Breast epithelium (tissue), 4 donors: ENCODE measurements around the gene GLIPR1. TPM values are rescaled to one million over a fixed set of nuclear protein-coding genes. Genes with fewer than 3 reads are reported as not detected.

Experiments
- DNase-seq, 2 donors: peaks; one replicate each; pipeline ENCODE4 v3.0.0-alpha.2; 2019; ENCODE audit warnings: low spot score in 2 of 2
- H3K27ac ChIP-seq, 2 donors: fragments of 200-600 bp; sonication (generic) in 1 of 2; one replicate each; pipeline ENCODE4 v1.5.1; 2016 to 2019; ENCODE audit warnings: mild to moderate bottlenecking in 1 of 2
- H3K27me3 ChIP-seq, 2 donors: fragments of 200-600 bp; sonication (generic) in 1 of 2; one replicate each; pipeline versions ENCODE4 v1.5.1 to v1.6.0; 2017 to 2019; ENCODE audit warnings: control low read depth in 1 of 2, mild to moderate bottlenecking in 1 of 2
- H3K36me3 ChIP-seq: fragments of 200-600 bp; one replicate; pipeline ENCODE4 v1.5.1; 2019
- H3K4me1 ChIP-seq, 2 donors: fragments of 200-600 bp; sonication (generic); one replicate each; pipeline ENCODE4 v1.5.1; 2016 to 2019; ENCODE audit warnings: control low read depth in 1 of 2
- H3K4me3 ChIP-seq, 3 donors: fragments of 200-600 bp; sonication (generic); 1 replicate in 2 of 3; 2 replicates in 1 of 3; pipeline ENCODE4 v1.5.1; 2016 to 2019; ENCODE audit warnings: mild to moderate bottlenecking in 3 of 3, moderate library complexity in 2 of 3
- H3K9me3 ChIP-seq, 2 donors: fragments of 200-600 bp; sonication (generic) in 1 of 2; one replicate each; pipeline ENCODE4 v1.5.1; 2016 to 2019; ENCODE audit warnings: control low read depth in 1 of 2
- POLR2A ChIP-seq: fragments of 450-650 bp; IDR thresholded peaks from one replicate; pipeline ENCODE4 v1.6.1; 2016; ENCODE audit warnings: antibody characterized with exemption, mild to moderate bottlenecking, moderate library complexity
- POLR2AphosphoS5 ChIP-seq, 3 donors: sonication (generic); formaldehyde crosslinking; IDR thresholded peaks; one replicate each; pipeline ENCODE4 v1.6.1; 2017; ENCODE audit warnings: antibody characterized with exemption in 3 of 3
- intact Hi-C: fragments of 100-400 bp; cut with DNase I; formaldehyde crosslinking; loops from one replicate; pipeline ENCODE4 v1.15.1; 2023; ENCODE audit warnings: low total_unique reads
- total RNA-seq, 3 donors: library from RNA; depleted of rRNA; stranded (reverse); fragments of >200 nt; gene quantifications; one replicate each; pipeline ENCODE4 v1.1.0, GENCODE V29; 2016
- TF ChIP-seq, protein P1 (sequence below), 3 donors: fragments of 450-650 bp; IDR thresholded peaks; one replicate each; pipeline ENCODE4 v1.5.1; 2016 to 2017; ENCODE audit warnings: antibody characterized with exemption in 3 of 3, mild to moderate bottlenecking in 3 of 3, moderate library complexity in 3 of 3

The GLIPR1 gene
- total RNA-seq, 3 donors from 2014 or later: 12.1 to 23.0 (median 17.0) TPM

DNA sequence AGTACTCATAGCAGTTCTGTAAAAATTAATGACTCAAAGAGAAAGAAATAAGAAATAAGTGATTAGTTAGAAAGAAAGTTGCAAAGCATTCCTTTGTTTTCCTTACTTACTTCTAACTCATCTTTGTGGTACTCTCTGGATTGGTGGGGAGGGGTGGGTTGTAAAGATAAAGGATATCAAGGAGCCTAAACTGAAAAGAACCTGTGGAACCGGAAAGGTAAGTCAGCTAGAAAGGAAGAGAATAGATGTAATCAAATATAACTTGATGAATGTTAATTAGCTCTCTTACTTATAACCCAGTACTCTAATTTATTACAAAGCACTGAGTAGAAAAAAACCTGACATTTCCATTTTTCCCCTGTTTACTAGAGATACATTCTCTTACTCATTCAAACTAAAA, 68.3 kb downstream of the GLIPR1 start:
- Histone ChIP-seq H3K27me3 (no peaks in the 10 kb centered on the region), H3K9me3 (no peaks in the 10 kb centered on the region), H3K4me1 (peaks cover 0 to 3% of the 10 kb centered on the region in 2 donors), H3K4me3 (no peak overlapping the region), H3K27ac (no peak overlapping the region), H3K36me3 (no peaks in the 10 kb centered on the region)
- TF ChIP-seq, protein P1, sequence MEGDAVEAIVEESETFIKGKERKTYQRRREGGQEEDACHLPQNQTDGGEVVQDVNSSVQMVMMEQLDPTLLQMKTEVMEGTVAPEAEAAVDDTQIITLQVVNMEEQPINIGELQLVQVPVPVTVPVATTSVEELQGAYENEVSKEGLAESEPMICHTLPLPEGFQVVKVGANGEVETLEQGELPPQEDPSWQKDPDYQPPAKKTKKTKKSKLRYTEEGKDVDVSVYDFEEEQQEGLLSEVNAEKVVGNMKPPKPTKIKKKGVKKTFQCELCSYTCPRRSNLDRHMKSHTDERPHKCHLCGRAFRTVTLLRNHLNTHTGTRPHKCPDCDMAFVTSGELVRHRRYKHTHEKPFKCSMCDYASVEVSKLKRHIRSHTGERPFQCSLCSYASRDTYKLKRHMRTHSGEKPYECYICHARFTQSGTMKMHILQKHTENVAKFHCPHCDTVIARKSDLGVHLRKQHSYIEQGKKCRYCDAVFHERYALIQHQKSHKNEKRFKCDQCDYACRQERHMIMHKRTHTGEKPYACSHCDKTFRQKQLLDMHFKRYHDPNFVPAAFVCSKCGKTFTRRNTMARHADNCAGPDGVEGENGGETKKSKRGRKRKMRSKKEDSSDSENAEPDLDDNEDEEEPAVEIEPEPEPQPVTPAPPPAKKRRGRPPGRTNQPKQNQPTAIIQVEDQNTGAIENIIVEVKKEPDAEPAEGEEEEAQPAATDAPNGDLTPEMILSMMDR (IDR thresholded peaks at IDR 0.05): no peak
- no peak for TF ChIP-seq POLR2AphosphoS5 (IDR thresholded peaks at IDR 0.05)
- no peak for TF ChIP-seq POLR2A
- no peak for DNase-seq
- intact Hi-C loops: no loop called here

DNA sequence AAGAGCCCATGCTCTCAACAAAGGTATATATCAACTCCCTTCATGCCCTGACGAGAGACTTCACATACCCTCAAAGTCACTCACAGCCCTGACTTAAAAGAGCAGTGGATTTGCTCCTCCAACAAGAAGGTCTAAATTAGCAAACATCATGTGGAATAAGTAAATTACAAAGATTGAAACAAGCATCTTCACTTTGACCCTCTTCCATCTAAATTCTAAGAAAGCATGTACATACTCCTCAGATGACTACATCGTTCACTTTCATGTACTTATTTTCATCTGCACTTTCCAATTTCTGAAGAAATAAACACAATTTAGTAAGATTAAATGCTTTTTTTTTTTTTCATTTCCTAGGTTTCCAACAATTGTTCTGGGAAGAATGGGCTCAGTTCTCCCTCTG, 69.4 kb downstream of the GLIPR1 start:
- peaks cover 0 to 4% of the 10 kb centered on the region in 2 donors for H3K4me1 ChIP-seq
- H3K9me3 ChIP-seq: no peaks in the 10 kb centered on the region
- H3K4me3 ChIP-seq: no peak overlapping the region
- H3K36me3 ChIP-seq: no peaks in the 10 kb centered on the region
- no peak for DNase-seq
- H3K27ac ChIP-seq: no peak overlapping the region
- H3K27me3 ChIP-seq: no peaks in the 10 kb centered on the region
- TF ChIP-seq POLR2A: no peak
- no peak for TF ChIP-seq POLR2AphosphoS5 (IDR thresholded peaks at IDR 0.05)
- TF ChIP-seq, protein P1 (IDR thresholded peaks at IDR 0.05): no peak
- intact Hi-C loops: no loop called here

DNA sequence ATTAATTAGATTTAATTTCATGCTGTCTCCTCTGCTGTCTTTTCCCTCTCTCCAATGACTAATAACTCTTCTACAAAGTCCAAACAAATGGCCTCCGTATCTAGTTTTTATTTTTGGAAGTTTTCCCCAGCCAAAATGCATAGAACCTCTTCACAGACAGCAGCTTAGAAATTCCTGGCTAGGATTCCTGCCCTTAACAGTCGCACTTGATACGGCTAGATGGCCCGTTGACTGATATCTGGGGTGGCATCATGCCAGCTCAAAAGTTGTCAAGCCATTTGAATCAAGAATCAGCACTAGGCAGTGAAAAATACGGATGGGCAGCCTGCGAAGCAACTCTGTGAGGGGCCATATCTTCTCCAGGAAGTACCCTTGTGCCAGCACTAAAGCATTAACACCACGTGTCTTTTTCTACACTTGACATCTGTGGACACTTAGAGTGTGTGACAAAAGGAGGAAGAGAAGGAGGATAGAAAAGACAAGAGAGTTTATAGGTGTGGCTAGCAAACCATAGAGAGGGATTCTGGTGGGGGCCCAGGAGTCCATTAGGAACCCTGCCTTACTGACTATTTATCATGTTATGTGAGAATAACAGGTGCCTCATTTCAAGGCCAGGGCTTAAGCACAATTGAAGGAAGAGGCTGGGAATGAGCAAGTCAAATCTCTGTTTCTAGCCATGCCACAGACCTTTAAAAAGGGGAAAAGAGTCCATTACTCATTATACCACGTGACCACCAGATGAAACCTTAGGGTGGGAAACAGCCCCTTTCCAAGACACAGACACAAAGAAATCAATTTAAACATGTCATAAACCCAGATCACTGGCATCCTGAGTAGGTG, 70.1 kb downstream of the GLIPR1 start:
- Histone ChIP-seq H3K4me3 (no peak overlapping the region), H3K9me3 (no peaks in the 10 kb centered on the region), H3K4me1 (peaks cover 0 to 4% of the 10 kb centered on the region in 2 donors), H3K27ac (no peak overlapping the region), H3K36me3 (no peaks in the 10 kb centered on the region), H3K27me3 (no peaks in the 10 kb centered on the region)
- no peak for DNase-seq
- TF ChIP-seq POLR2AphosphoS5 (IDR thresholded peaks at IDR 0.05): no peak
- TF ChIP-seq POLR2A: no peak
- TF ChIP-seq, protein P1 (IDR thresholded peaks at IDR 0.05): no peak
- intact Hi-C loops: no loop called here

DNA sequence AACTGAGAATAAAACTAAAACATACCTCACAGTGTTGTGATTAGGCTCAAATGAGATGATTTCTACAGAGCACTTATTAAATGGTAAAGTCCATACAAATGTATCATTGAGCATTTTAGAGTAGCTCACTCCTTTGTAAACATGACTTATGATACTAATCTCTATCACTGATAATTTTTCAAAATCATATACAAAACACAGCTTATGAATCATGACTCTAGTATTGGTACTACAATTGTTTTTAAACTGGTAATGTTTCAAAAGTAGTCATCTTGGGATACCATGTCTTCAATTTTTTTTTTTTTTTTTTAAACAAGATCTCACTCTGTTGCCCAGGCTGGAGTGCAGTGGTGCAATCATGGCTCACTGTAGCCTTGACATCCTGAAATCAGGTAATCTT, 70.9 kb downstream of the GLIPR1 start:
- intact Hi-C loops: no loop called here

DNA sequence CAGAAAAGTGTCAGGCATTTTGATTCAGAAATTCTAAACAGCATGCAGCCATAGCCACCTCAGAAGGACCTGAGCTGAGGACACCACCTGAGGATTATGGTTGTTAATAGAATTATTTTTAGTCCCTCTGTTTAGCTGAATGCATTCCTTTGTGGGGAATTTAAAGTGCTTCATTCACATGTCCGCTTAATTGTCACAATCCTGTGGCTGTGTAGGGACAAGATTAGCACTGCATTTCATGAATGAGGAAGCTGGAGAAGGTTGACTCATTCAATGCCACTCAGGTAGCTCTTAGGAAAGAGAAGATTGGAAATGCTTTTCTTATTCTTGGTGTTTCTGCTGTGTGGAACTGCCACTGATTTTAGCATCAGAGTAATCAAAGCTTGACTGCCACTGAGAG, 72.8 kb downstream of the GLIPR1 start:
- Histone ChIP-seq H3K4me1 (peaks cover 0 to 4% of the 10 kb centered on the region in 2 donors), H3K36me3 (no peaks in the 10 kb centered on the region), H3K9me3 (no peaks in the 10 kb centered on the region), H3K4me3 (no peak overlapping the region), H3K27ac (no peak overlapping the region), H3K27me3 (no peaks in the 10 kb centered on the region)
- intact Hi-C loops: no loop called here
- TF ChIP-seq POLR2A: no peak
- TF ChIP-seq, protein P1 (IDR thresholded peaks at IDR 0.05): no peak
- peak in 1 of 3 donors; percentile 9 for TF ChIP-seq POLR2AphosphoS5 (IDR thresholded peaks at IDR 0.05)
- DNase-seq: no peak

More for the DNA sequence above, 70.9 kb downstream of the GLIPR1 start:
- peaks cover 0 to 4% of the 10 kb centered on the region in 2 donors for H3K4me1 ChIP-seq
- no peaks in the 10 kb centered on the region for H3K9me3 ChIP-seq
- no peaks in the 10 kb centered on the region for H3K27me3 ChIP-seq
- no peak overlapping the region for H3K4me3 ChIP-seq
- no peaks in the 10 kb centered on the region for H3K36me3 ChIP-seq
- H3K27ac ChIP-seq: no peak overlapping the region
- TF ChIP-seq POLR2AphosphoS5 (IDR thresholded peaks at IDR 0.05): no peak
- TF ChIP-seq POLR2A: no peak
- TF ChIP-seq, protein P1 (IDR thresholded peaks at IDR 0.05): no peak
- DNase-seq: no peak
